ENCODE results near the gene KCNK6. TPM values are rescaled to one million over a fixed set of nuclear protein-coding genes. Genes with fewer than 3 reads are reported as not detected.

The KCNK6 gene
- total and polyA plus RNA-seq, 10 of the 15 experiments (the other 5 are each of a cell fraction or from before 2014, with no cell fraction given) = 0.04 to 1.4 (median 1.1) TPM

DNA sequence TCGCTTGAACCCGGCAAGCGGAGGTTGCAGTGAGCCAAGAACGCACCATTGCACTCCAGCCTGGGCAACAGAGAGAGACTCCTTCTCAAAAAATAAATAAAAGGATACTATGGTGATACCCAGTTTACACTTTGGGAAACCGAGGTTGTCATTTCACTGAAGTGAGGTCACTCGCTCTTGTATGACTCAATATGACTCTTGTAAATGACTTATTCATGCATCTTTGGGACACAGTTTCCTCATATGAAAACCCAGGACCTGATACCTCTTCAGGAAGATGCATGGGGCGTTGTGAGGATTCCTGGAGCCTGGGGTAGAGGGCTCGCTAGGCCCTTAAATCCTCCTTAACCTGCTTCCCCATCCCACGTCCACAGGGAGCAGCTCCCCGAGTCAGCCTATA is 59.2 kb downstream of the KCNK6 start (continued):
- TF ChIP-seq JUND (IDR thresholded peaks at IDR 0.05; ENCODE audit: low read depth, low read length) (no peak), NFIC (IDR thresholded peaks at IDR 0.05; ENCODE audit: low read depth, low read length) (no peak), RB1 (IDR thresholded peaks at IDR 0.05; ENCODE audit: borderline replicate concordance) (no peak), FOXM1 (IDR thresholded peaks at IDR 0.05; ENCODE audit: low read depth, low read length) (no peak), NR2C2 (IDR thresholded peaks at IDR 0.05; ENCODE audit: borderline replicate concordance, control insufficient read depth, insufficient read length, low read depth) (no peak), MXI1 (IDR thresholded peaks at IDR 0.05; ENCODE audit: low read depth, low read length) (no peak)

GRCh38 chr19:38381138-38381537 is 61.5 kb downstream of the KCNK6 start:
- Histone ChIP-seq H3K4me1 (ENCODE audit: control insufficient read depth, insufficient read depth, low read length) (peaks cover 7% of the 10 kb centered on the region), H2AFZ (ENCODE audit: control insufficient read depth, low read depth, low read length) (no peak overlapping the region), H3K27me3 (replicated peaks in 1 of 2; ENCODE audit: control insufficient read depth in 2 of 2, insufficient read depth in 2 of 2, low read length in 1 of 2) (no peaks in the 10 kb centered on the region), H3K36me3 (ENCODE audit: control insufficient read depth in 2 of 2, insufficient read depth in 2 of 2, low read length in 1 of 2) (peaks cover 17 to 24% of the 10 kb centered on the region in 2 experiments; a peak in 3 of 4 replicates), H3K79me2 (ENCODE audit: control insufficient read depth, insufficient read depth, low read length) (peaks cover 12% of the 10 kb centered on the region), H3K9ac (ENCODE audit: control insufficient read depth, insufficient read depth, low read length) (no peak overlapping the region), H3K27ac (ENCODE audit: control insufficient read depth, insufficient read depth) (no peak overlapping the region), H3K4me2 (ENCODE audit: control insufficient read depth, insufficient read depth) (no peak overlapping the region), H4K20me1 (ENCODE audit: control insufficient read depth, insufficient read depth) (0 out of 2 replicates have a peak, but pooled peaks cover 2% of the 10 kb centered on the region), H3K4me3 (no peak overlapping the region), H3K9me3 (replicated peaks; ENCODE audit: control insufficient read depth, insufficient read depth, low read length) (no peaks in the 10 kb centered on the region)
- TF ChIP-seq RELB (IDR thresholded peaks at IDR 0.05; ENCODE audit: low read depth) (no peak), ZZZ3 (IDR thresholded peaks at IDR 0.05; ENCODE audit: control insufficient read depth, insufficient read length, low read depth) (no peak), EGR1 (IDR thresholded peaks at IDR 0.05; ENCODE audit: borderline replicate concordance in 1 of 2, low read depth in 2 of 2, low read length in 2 of 2) (no peak), LARP7 (IDR thresholded peaks at IDR 0.05) (no peak), PKNOX1 (IDR thresholded peaks at IDR 0.05) (no peak), BMI1 (IDR thresholded peaks at IDR 0.05; ENCODE audit: borderline replicate concordance) (no peak), CBFB (IDR thresholded peaks at IDR 0.05; ENCODE audit: low read depth) (no peak), CHD1 (IDR thresholded peaks at IDR 0.05; ENCODE audit: low read depth, low read length) (no peak), ZNF217 (IDR thresholded peaks at IDR 0.05) (no peak), NR2C2 (IDR thresholded peaks at IDR 0.05; ENCODE audit: borderline replicate concordance, control insufficient read depth, insufficient read length, low read depth) (no peak), NBN (IDR thresholded peaks at IDR 0.05) (no peak), STAT1 (conservative IDR thresholded peaks at IDR 0.05) (no peak), BACH1 (IDR thresholded peaks at IDR 0.05; ENCODE audit: borderline replicate concordance) (no peak), HCFC1 (IDR thresholded peaks at IDR 0.05; ENCODE audit: low read length) (no peak), POLR2AphosphoS2 (IDR thresholded peaks at IDR 0.05; ENCODE audit: low read depth, low read length) (no peak)
- TF ChIP-seq, protein P1, sequence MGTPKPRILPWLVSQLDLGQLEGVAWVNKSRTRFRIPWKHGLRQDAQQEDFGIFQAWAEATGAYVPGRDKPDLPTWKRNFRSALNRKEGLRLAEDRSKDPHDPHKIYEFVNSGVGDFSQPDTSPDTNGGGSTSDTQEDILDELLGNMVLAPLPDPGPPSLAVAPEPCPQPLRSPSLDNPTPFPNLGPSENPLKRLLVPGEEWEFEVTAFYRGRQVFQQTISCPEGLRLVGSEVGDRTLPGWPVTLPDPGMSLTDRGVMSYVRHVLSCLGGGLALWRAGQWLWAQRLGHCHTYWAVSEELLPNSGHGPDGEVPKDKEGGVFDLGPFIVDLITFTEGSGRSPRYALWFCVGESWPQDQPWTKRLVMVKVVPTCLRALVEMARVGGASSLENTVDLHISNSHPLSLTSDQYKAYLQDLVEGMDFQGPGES (IDR thresholded peaks at IDR 0.05) = no peak
- FAIRE-seq (no peak), ATAC-seq (no peak), DNase-seq (ENCODE audit: low read depth, low spot score) (no peak)
- POLR2A ChIA-PET = interaction anchor here (0.6 kb wide), 1 partner anchor 266 kb away, joined by 3 read pairs; the partner anchor contains the start of gene ACTN4
- 100% methylated on average over 9 of the region's 9 CpGs for WGBS (ENCODE audit: insufficient coverage, insufficient replicate concordance, low lambda C conversion rate, missing lambda C conversion rate)
- RAD21 ChIA-PET (ENCODE audit: unreplicated experiment) = interaction anchor here (2.1 kb wide), 1 partner anchor 22 kb away, joined by 5 read pairs; the partner anchor contains the start of gene FAM98C
- intact Hi-C loops (cut with micrococcal nuclease; ENCODE audit: unreplicated experiment) (no loop called here), in situ Hi-C loops (cut with MboI) (no loop called here)
- no TSS peak for BruUV-seq (replicated peaks)
- CTCF ChIA-PET = no interaction called here
- SMC1A ChIA-PET (ENCODE audit: uncharacterized antibody, unreplicated experiment) = no interaction called here
